ENCODE data around the gene UGT1A7.

The UGT1A7 gene

GRCh38 chr2:233760043-233760442 is 78.3 kb downstream of the UGT1A7 start, which contains the start of gene UGT1A1:
Gene UGT1A1 (plus strand): TSS chr2:233760270. CDS start chr2:233760288, 18 bp downstream.
- no peak within 1 kb of the TSS for H3K27ac ChIP-seq (ENCODE audit: low read length)
- no peaks in the 10 kb centered on the region for H3K9me3 ChIP-seq (ENCODE audit: insufficient read depth, low read length)
- H3K9ac ChIP-seq (ENCODE audit: low read length): no peak within 1 kb of the TSS
- no peaks in the 10 kb centered on the region for H4K20me1 ChIP-seq (ENCODE audit: insufficient read depth, low read length)
- no peaks in the 10 kb centered on the region for H3K79me2 ChIP-seq (ENCODE audit: low read length)
- TF ChIP-seq EZH2phosphoT487 (IDR thresholded peaks at IDR 0.05; ENCODE audit: low read depth): no peak
- H3K27me3 ChIP-seq (ENCODE audit: low read depth, low read length): peaks cover 11% of the 10 kb centered on the region; the same call in 1 of the 2 replicates
- no peaks in the 10 kb centered on the region for H3K36me3 ChIP-seq (replicated peaks; ENCODE audit: low read depth, low read length)
- no peaks in the 10 kb centered on the region for H3K4me1 ChIP-seq (ENCODE audit: low read length)
- H3K4me3 ChIP-seq (ENCODE audit: low read length): no peak within 1 kb of the TSS
- no peak within 1 kb of the TSS for H3K4me2 ChIP-seq (ENCODE audit: low read length)
- H2AFZ ChIP-seq (ENCODE audit: low read depth, low read length): no peak within 1 kb of the TSS

GRCh38 chr2:233761040-233761769 is 79.5 kb downstream of the UGT1A7 start:
- TF ChIP-seq EZH2phosphoT487 (IDR thresholded peaks at IDR 0.05; ENCODE audit: low read depth) (no peak), CTCF (IDR thresholded peaks at IDR 0.05; ENCODE audit: low read depth, low read length) (no peak)
- no peaks in the 10 kb centered on the region for H3K4me1 ChIP-seq (ENCODE audit: low read length)
- no peak overlapping the region for H3K9ac ChIP-seq (ENCODE audit: low read length)
- H3K4me2 ChIP-seq (ENCODE audit: low read length): no peak overlapping the region
- no peaks in the 10 kb centered on the region for H3K79me2 ChIP-seq (ENCODE audit: low read length)
- H2AFZ ChIP-seq (ENCODE audit: low read depth, low read length): no peak overlapping the region
- no peaks in the 10 kb centered on the region for H3K36me3 ChIP-seq (replicated peaks; ENCODE audit: low read depth, low read length)
- H3K27ac ChIP-seq (ENCODE audit: low read length): no peak overlapping the region
- H3K27me3 ChIP-seq (ENCODE audit: low read depth, low read length): peaks cover 11% of the 10 kb centered on the region; the same call in 1 of the 2 replicates
- H3K9me3 ChIP-seq (ENCODE audit: insufficient read depth, low read length): no peaks in the 10 kb centered on the region
- no peak overlapping the region for H3K4me3 ChIP-seq (ENCODE audit: low read length)
- no peaks in the 10 kb centered on the region for H4K20me1 ChIP-seq (ENCODE audit: insufficient read depth, low read length)

- Histone ChIP-seq H3K9ac (ENCODE audit: low read length) (no peak overlapping the region), H3K79me2 (ENCODE audit: low read length) (no peaks in the 10 kb centered on the region), H4K20me1 (ENCODE audit: insufficient read depth, low read length) (no peaks in the 10 kb centered on the region), H3K4me2 (ENCODE audit: low read length) (no peak overlapping the region), H3K4me1 (ENCODE audit: low read length) (no peaks in the 10 kb centered on the region), H2AFZ (ENCODE audit: low read depth, low read length) (no peak overlapping the region), H3K4me3 (ENCODE audit: low read length) (no peak overlapping the region), H3K27me3 (ENCODE audit: low read depth, low read length) (peaks cover 11% of the 10 kb centered on the region; the same call in 1 of the 2 replicates), H3K36me3 (replicated peaks; ENCODE audit: low read depth, low read length) (no peaks in the 10 kb centered on the region), H3K27ac (ENCODE audit: low read length) (no peak overlapping the region), H3K9me3 (ENCODE audit: insufficient read depth, low read length) (no peaks in the 10 kb centered on the region)
- TF ChIP-seq CTCF (IDR thresholded peaks at IDR 0.05; ENCODE audit: low read depth, low read length) (no peak), EZH2phosphoT487 (IDR thresholded peaks at IDR 0.05; ENCODE audit: low read depth) (no peak)
These were observed 82.6 kb downstream of the UGT1A7 start for GRCh38 chr2:233764264-233764663.

GRCh38 chr2:233764761-233765160 is 83.1 kb downstream of the UGT1A7 start:
- Histone ChIP-seq H3K4me3 (ENCODE audit: low read length) (no peak overlapping the region), H3K79me2 (ENCODE audit: low read length) (no peaks in the 10 kb centered on the region), H3K9me3 (ENCODE audit: insufficient read depth, low read length) (no peaks in the 10 kb centered on the region), H3K4me2 (ENCODE audit: low read length) (no peak overlapping the region), H3K27me3 (ENCODE audit: low read depth, low read length) (peaks cover 11% of the 10 kb centered on the region; the same call in 1 of the 2 replicates), H4K20me1 (ENCODE audit: insufficient read depth, low read length) (no peaks in the 10 kb centered on the region), H3K36me3 (replicated peaks; ENCODE audit: low read depth, low read length) (no peaks in the 10 kb centered on the region), H2AFZ (ENCODE audit: low read depth, low read length) (no peak overlapping the region), H3K4me1 (ENCODE audit: low read length) (no peaks in the 10 kb centered on the region), H3K9ac (ENCODE audit: low read length) (no peak overlapping the region), H3K27ac (ENCODE audit: low read length) (no peak overlapping the region)
- TF ChIP-seq CTCF (IDR thresholded peaks at IDR 0.05; ENCODE audit: low read depth, low read length) (no peak), EZH2phosphoT487 (IDR thresholded peaks at IDR 0.05; ENCODE audit: low read depth) (no peak)
